ENCODE measurements around the gene TMEM161A. TPM values are rescaled to one million over a fixed set of nuclear protein-coding genes. Genes with fewer than 3 reads are reported as not detected.

The TMEM161A gene
- total RNA-seq, 1 donor from 2014 or later = 11.0 TPM

Other genes with a start within 250 kb of the TMEM161A start
- 17.7 TPM for gene CERS1, start 242.3 kb downstream of the TMEM161A start, total RNA-seq
- gene COPE, start 219.1 kb downstream of the TMEM161A start, total RNA-seq = 67.8 TPM
- 35.0 TPM for gene DDX49, start 218.8 kb downstream of the TMEM161A start, total RNA-seq
- 54.8 TPM for gene HOMER3, start 197.3 kb downstream of the TMEM161A start, total RNA-seq
- gene SUGP2, start 105.0 kb downstream of the TMEM161A start, total RNA-seq = 19.8 TPM
- gene ARMC6, start 104.9 kb downstream of the TMEM161A start, total RNA-seq = 27.1 TPM
- 7.8 TPM for gene SLC25A42, start 74.5 kb downstream of the TMEM161A start, total RNA-seq
- not detected for gene MEF2B, start 31.8 kb upstream of the TMEM161A start, total RNA-seq
- gene BORCS8, start 53.7 kb upstream of the TMEM161A start, total RNA-seq = 4.2 TPM
- 56.9 TPM for gene RFXANK, start 53.8 kb upstream of the TMEM161A start, total RNA-seq
- 7.3 TPM for gene NR2C2AP, start 64.9 kb upstream of the TMEM161A start, total RNA-seq
- gene NCAN, start 73.5 kb upstream of the TMEM161A start, total RNA-seq = not detected
- 1.6 TPM for gene TM6SF2, start 134.8 kb upstream of the TMEM161A start, total RNA-seq
- 13.6 TPM for gene SUGP1, start 182.0 kb upstream of the TMEM161A start, total RNA-seq
- 20.9 TPM for gene MAU2, start 182.4 kb upstream of the TMEM161A start, total RNA-seq

All from skeletal muscle tissue (tissue), 1 donor.